ENCODE measurements around the gene BTBD9. TPM values are rescaled to one million over a fixed set of nuclear protein-coding genes. Genes with fewer than 3 reads are reported as not detected.
A peak's percentile ranks its signal among the peaks of the same experiment; 100 is the strongest.
"Not testable (repeated sequence)": the region's sequence is repeated elsewhere in the genome, so short reads cannot be mapped to it uniquely, and the experiment has no call there.

BTBD9 gene
- total and polyA plus RNA-seq, 2 experiments from 2014 or later: 10.0 to 13.7 TPM

DNA sequence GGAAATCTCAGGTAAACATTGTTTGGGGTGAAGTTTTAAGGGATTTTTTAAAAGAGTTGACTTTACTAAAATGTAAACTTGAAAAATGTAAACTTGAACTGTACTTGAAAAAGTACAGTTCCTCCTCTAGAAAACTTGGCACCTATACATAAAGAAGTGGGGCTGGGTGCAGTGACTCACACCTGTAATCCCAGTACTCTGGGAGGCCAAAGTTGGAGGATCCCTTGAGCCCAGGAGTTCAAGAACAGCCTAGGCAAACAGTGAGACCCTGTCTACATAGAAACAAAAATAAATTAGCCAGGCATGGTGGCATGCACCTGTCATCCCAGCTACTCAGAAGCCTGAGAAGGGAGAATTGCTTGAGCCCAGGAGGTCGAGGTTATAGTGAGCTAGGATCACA is 7.2 kb downstream of the BTBD9 start:
- no peak overlapping the region for H3K4me3 ChIP-seq
- in situ Hi-C loops (cut with MboI): no loop called here
- H3K27ac ChIP-seq: no peak overlapping the region
- no peaks in the 10 kb centered on the region for H3K4me1 ChIP-seq (ENCODE audit: insufficient read depth)
- H3K79me2 ChIP-seq (ENCODE audit: insufficient read depth): peaks cover 72% of the 10 kb centered on the region
- no peaks in the 10 kb centered on the region for H3F3A ChIP-seq (ENCODE audit: insufficient read depth)
- H3K36me3 ChIP-seq (ENCODE audit: low read depth): no peaks in the 10 kb centered on the region
- H3K9me3 ChIP-seq (ENCODE audit: low read depth): no peaks in the 10 kb centered on the region
- no peak overlapping the region for H2AFZ ChIP-seq
- H4K20me1 ChIP-seq (ENCODE audit: insufficient read depth): no peaks in the 10 kb centered on the region; the same call in 1 of the 2 replicates
- no peak overlapping the region for H3K4me2 ChIP-seq (ENCODE audit: unreplicated experiment)
- H3K9ac ChIP-seq: no peak overlapping the region
- H3K9me2 ChIP-seq (ENCODE audit: insufficient read depth): no peaks in the 10 kb centered on the region
- DNase-seq: peak; percentile 6
- H3K27me3 ChIP-seq (replicated peaks; ENCODE audit: insufficient read depth): no peaks in the 10 kb centered on the region
- WGBS, 2 experiments (ENCODE audit: low coverage in 1 of 2, low lambda C conversion rate in 2 of 2, missing lambda C conversion rate in 2 of 2): 38 to 39% methylated on average over 1 of the region's 1 CpG
- TF ChIP-seq EZH2 (IDR thresholded peaks at IDR 0.05; ENCODE audit: insufficient read depth, poor library complexity, severe bottlenecking): no peak
- no peak for TF ChIP-seq EZH2phosphoT487 (IDR thresholded peaks at IDR 0.05; ENCODE audit: insufficient read depth, low read depth)

DNA sequence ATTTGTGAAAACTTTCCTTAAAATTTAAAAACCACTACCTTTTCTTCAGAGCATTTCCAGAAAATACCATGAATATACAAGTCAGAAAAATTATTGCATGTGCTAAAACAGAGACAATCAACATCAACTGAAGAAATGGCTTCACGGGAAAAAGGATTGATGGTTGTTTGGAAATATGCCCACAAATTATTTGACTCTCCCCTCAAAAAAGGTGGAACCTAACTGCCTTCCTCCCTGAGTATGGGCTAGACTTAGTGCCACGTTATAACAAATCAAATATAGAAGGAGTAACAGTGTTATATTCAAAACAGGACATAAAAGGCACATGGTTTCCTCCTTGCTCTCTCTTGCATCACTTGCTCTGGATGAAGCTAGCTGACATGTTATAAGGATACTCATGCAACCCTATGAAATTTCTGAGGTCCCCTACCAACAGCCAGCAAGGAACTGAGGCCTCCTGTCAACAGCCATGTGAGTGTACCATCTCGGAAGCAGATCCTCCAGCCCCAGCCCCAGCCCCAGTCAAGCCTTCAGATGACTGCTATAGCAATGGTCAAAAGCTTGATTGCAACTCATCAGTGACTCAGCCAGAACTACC is 8.4 kb downstream of the BTBD9 start:
- Histone ChIP-seq H3K4me2 (ENCODE audit: unreplicated experiment) (no peak overlapping the region), H3K79me2 (ENCODE audit: insufficient read depth) (peaks cover 72% of the 10 kb centered on the region), H3K36me3 (ENCODE audit: low read depth) (no peaks in the 10 kb centered on the region), H3K9me3 (ENCODE audit: low read depth) (no peaks in the 10 kb centered on the region), H3K4me1 (ENCODE audit: insufficient read depth) (no peaks in the 10 kb centered on the region), H4K20me1 (ENCODE audit: insufficient read depth) (no peaks in the 10 kb centered on the region; the same call in 1 of the 2 replicates), H3K27ac (no peak overlapping the region), H2AFZ (no peak overlapping the region), H3K9ac (no peak overlapping the region), H3K27me3 (replicated peaks; ENCODE audit: insufficient read depth) (no peaks in the 10 kb centered on the region), H3K4me3 (no peak overlapping the region), H3K9me2 (ENCODE audit: insufficient read depth) (no peaks in the 10 kb centered on the region), H3F3A (ENCODE audit: insufficient read depth) (no peaks in the 10 kb centered on the region)
- in situ Hi-C loops (cut with MboI): no loop called here
- DNase-seq: no peak
- TF ChIP-seq EZH2 (IDR thresholded peaks at IDR 0.05; ENCODE audit: insufficient read depth, poor library complexity, severe bottlenecking): no peak
- no peak for TF ChIP-seq EZH2phosphoT487 (IDR thresholded peaks at IDR 0.05; ENCODE audit: insufficient read depth, low read depth)
- WGBS, 2 experiments (ENCODE audit: low coverage in 1 of 2, low lambda C conversion rate in 2 of 2, missing lambda C conversion rate in 2 of 2): 72 to 73% methylated on average over 3 of the region's 3 CpGs

DNA sequence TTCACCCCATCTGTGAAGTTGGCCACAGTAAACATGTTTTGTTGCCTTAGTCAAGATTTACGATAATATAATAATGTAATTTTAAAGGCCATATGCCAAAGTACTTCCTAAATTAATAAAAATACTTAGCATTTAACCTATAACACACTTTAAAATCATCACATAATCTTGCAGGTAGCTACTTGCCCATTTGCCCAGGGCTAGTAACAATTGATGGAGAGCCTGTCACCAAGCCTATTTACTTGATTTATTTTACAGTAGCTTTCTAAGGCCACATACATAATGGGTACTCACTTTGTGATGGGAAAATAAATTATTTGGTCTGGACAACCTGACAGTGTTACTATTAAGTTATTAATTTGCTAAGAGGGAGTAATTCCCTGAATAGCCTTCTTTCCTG is 14.5 kb downstream of the BTBD9 start:
- Histone ChIP-seq H3F3A (ENCODE audit: insufficient read depth) (no peaks in the 10 kb centered on the region), H3K79me2 (ENCODE audit: insufficient read depth) (peaks cover 82% of the 10 kb centered on the region), H3K4me3 (no peak overlapping the region), H4K20me1 (ENCODE audit: insufficient read depth) (0 out of 2 replicates have a peak, but pooled peaks cover 3% of the 10 kb centered on the region), H3K9me3 (ENCODE audit: low read depth) (no peaks in the 10 kb centered on the region), H3K9ac (no peak overlapping the region), H3K27ac (no peak overlapping the region), H3K4me1 (ENCODE audit: insufficient read depth) (no peaks in the 10 kb centered on the region), H2AFZ (no peak overlapping the region), H3K9me2 (ENCODE audit: insufficient read depth) (no peaks in the 10 kb centered on the region), H3K36me3 (ENCODE audit: low read depth) (no peaks in the 10 kb centered on the region), H3K27me3 (replicated peaks; ENCODE audit: insufficient read depth) (no peaks in the 10 kb centered on the region), H3K4me2 (ENCODE audit: unreplicated experiment) (no peak overlapping the region)
- WGBS, 2 experiments (ENCODE audit: low coverage in 1 of 2, low lambda C conversion rate in 2 of 2, missing lambda C conversion rate in 2 of 2): 96 to 97% methylated on average over 1 of the region's 1 CpG
- DNase-seq: no peak
- no peak for TF ChIP-seq EZH2phosphoT487 (IDR thresholded peaks at IDR 0.05; ENCODE audit: insufficient read depth, low read depth)
- no peak for TF ChIP-seq EZH2 (IDR thresholded peaks at IDR 0.05; ENCODE audit: insufficient read depth, poor library complexity, severe bottlenecking)
- in situ Hi-C loops (cut with MboI): no loop called here

DNA sequence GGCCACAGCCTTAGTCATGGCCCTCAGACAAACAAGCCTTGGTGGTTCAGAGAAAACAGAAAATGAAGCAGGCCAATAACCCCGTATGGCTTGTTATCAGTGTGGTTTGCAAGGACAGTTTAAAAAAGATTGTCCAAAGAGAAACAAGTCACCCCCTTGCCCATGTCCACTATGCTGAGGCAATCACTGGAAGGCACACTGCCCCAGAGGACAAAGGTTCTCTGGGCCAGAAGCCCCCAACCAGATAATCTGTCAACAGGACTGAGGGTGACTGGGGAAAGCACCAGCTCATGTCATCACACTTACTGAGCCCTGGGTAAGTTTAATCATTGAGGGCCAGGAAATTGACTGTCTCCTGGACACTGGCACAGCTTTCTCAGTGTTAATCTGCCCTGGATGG is 20.4 kb downstream of the BTBD9 start:
- H3K9me3 ChIP-seq (ENCODE audit: low read depth); H3K9me2 ChIP-seq (ENCODE audit: insufficient read depth); H3K4me2 ChIP-seq (ENCODE audit: unreplicated experiment); H3K27me3 ChIP-seq (replicated peaks; ENCODE audit: insufficient read depth); DNase-seq; H3K27ac ChIP-seq; in situ Hi-C loops (cut with MboI); H3F3A ChIP-seq (ENCODE audit: insufficient read depth); H2AFZ ChIP-seq; H3K9ac ChIP-seq; H3K36me3 ChIP-seq (ENCODE audit: low read depth); H4K20me1 ChIP-seq (ENCODE audit: insufficient read depth); H3K4me1 ChIP-seq (ENCODE audit: insufficient read depth); H3K4me3 ChIP-seq: not testable (repeated sequence)
- WGBS, 2 experiments (ENCODE audit: low coverage in 1 of 2, low lambda C conversion rate in 2 of 2, missing lambda C conversion rate in 2 of 2): 81 to 100% methylated on average over 1 of the region's 1 CpG
- H3K79me2 ChIP-seq (ENCODE audit: insufficient read depth): peaks cover 62% of the 10 kb centered on the region

DNA sequence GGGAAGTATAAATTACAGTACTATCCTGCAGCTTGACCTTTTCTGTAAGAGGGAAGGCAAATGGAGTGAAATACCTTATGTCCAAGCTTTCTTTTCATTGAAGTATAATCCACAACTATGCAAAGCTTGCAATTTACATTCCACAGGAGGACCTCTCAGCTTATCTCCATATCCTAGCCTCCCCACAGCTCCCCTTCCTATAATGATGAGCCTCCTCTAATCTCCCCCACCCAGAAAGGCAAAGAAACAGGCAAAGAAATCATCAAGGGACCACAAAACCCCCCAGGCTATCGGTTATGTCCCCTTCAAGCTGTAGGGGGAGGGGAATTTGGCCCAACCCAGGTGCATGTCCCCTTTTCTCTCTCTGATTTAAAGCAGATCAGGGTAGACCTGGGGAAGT is 21.4 kb downstream of the BTBD9 start:
- 97 to 100% methylated on average over 1 of the region's 1 CpG for WGBS, 2 experiments (ENCODE audit: low coverage in 1 of 2, low lambda C conversion rate in 2 of 2, missing lambda C conversion rate in 2 of 2)
- not testable (repeated sequence) for H3K4me2 ChIP-seq (ENCODE audit: unreplicated experiment); DNase-seq

More for the DNA sequence above, 21.4 kb downstream of the BTBD9 start:
- H3K9me3 ChIP-seq (ENCODE audit: low read depth); H3K9me2 ChIP-seq (ENCODE audit: insufficient read depth); H3F3A ChIP-seq (ENCODE audit: insufficient read depth); H3K27me3 ChIP-seq (replicated peaks; ENCODE audit: insufficient read depth); H2AFZ ChIP-seq; H3K9ac ChIP-seq; H3K4me3 ChIP-seq; H3K4me1 ChIP-seq (ENCODE audit: insufficient read depth); H3K36me3 ChIP-seq (ENCODE audit: low read depth); in situ Hi-C loops (cut with MboI); H4K20me1 ChIP-seq (ENCODE audit: insufficient read depth); H3K27ac ChIP-seq: not testable (repeated sequence)
- H3K79me2 ChIP-seq (ENCODE audit: insufficient read depth): peaks cover 58% of the 10 kb centered on the region

Data from GM23248 (cell line).